Lower leg skin (tissue), 3 donors: Measurements from ENCODE around the gene RGS7.

Source experiments
- CTCF ChIP-seq, 3 donors: fragments of 450-650 bp; IDR thresholded peaks; one replicate each; pipeline ENCODE4 v1.5.1; 2016; ENCODE audit warnings: antibody characterized with exemption in 3 of 3, mild to moderate bottlenecking in 3 of 3, moderate library complexity in 2 of 3
- POLR2A ChIP-seq, 2 donors: fragments of 450-650 bp; IDR thresholded peaks; one replicate each; pipeline ENCODE4 v1.6.1; 2016 to 2017; ENCODE audit warnings: antibody characterized with exemption in 2 of 2, mild to moderate bottlenecking in 1 of 2, moderate library complexity in 1 of 2

DNA sequence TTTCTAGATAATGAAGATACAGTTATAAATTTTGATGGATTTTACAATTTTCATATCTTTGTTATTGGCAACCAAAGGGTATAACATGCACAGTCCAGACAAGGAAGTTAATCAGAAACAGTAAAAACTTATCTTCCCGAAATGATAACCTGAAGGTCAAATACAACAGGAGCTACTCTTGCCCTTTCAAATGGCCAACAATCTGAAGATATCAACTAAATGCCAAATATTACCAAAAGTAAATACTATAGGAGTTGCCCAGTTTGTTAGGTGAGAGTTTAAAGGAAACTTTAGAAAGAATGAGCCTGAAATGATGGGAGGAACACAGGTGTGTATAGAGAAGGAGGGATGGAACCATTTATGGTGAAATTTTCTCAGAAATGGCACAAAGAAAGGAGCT, 153.2 kb downstream of the RGS7 start:
- TF ChIP-seq CTCF (IDR thresholded peaks at IDR 0.05) (no peak), POLR2A (IDR thresholded peaks at IDR 0.05) (no peak)
